ENCODE measurements around the gene ITGA5. TPM values are rescaled to one million over a fixed set of nuclear protein-coding genes. Genes with fewer than 3 reads are reported as not detected.

ITGA5 gene
- total RNA-seq, 1 donor from 2014 or later: 152 TPM

GRCh38 chr12:54459355-54459754, 40.3 kb upstream of the ITGA5 start:
- Mint-ChIP-seq H3K27ac (ENCODE audit: unreplicated experiment) (no peak overlapping the region), H3K4me3 (ENCODE audit: unreplicated experiment) (no peak overlapping the region), H3K4me1 (ENCODE audit: low read depth) (peaks cover 3% of the 10 kb centered on the region), H3K9me3 (ENCODE audit: low read depth) (no peaks in the 10 kb centered on the region), H3K36me3 (ENCODE audit: low read depth) (no peaks in the 10 kb centered on the region), H3K27me3 (ENCODE audit: low read depth) (peaks cover 67% of the 10 kb centered on the region)
- TF ChIP-seq CTCF (IDR thresholded peaks at IDR 0.05): no peak
- DNase-seq (ENCODE audit: low spot score): no peak

- Mint-ChIP-seq H3K4me1 (ENCODE audit: low read depth) (peaks cover 3% of the 10 kb centered on the region), H3K27ac (ENCODE audit: unreplicated experiment) (no peak overlapping the region), H3K27me3 (ENCODE audit: low read depth) (peaks cover 43% of the 10 kb centered on the region), H3K4me3 (ENCODE audit: unreplicated experiment) (no peak overlapping the region), H3K9me3 (ENCODE audit: low read depth) (no peaks in the 10 kb centered on the region), H3K36me3 (ENCODE audit: low read depth) (no peaks in the 10 kb centered on the region)
- DNase-seq (ENCODE audit: low spot score): no peak
- TF ChIP-seq CTCF (IDR thresholded peaks at IDR 0.05): no peak
Measured at GRCh38 chr12:54455760-54456469, 36.8 kb upstream of the ITGA5 start.

GRCh38 chr12:54452628-54453027, 33.6 kb upstream of the ITGA5 start:
- H3K27ac Mint-ChIP-seq (ENCODE audit: unreplicated experiment): no peak overlapping the region
- H3K27me3 Mint-ChIP-seq (ENCODE audit: low read depth): peaks cover 32% of the 10 kb centered on the region

GRCh38 chr12:54448344-54448743, 29.3 kb upstream of the ITGA5 start:
- no peak for TF ChIP-seq CTCF (IDR thresholded peaks at IDR 0.05)
- DNase-seq (ENCODE audit: low spot score): no peak
- Mint-ChIP-seq H3K27me3 (ENCODE audit: low read depth) (peaks cover 22% of the 10 kb centered on the region), H3K4me1 (ENCODE audit: low read depth) (no peaks in the 10 kb centered on the region), H3K27ac (ENCODE audit: unreplicated experiment) (no peak overlapping the region), H3K36me3 (ENCODE audit: low read depth) (no peaks in the 10 kb centered on the region), H3K9me3 (ENCODE audit: low read depth) (no peaks in the 10 kb centered on the region), H3K4me3 (ENCODE audit: unreplicated experiment) (no peak overlapping the region)

More at GRCh38 chr12:54452628-54453027, 33.6 kb upstream of the ITGA5 start:
- H3K4me3 Mint-ChIP-seq (ENCODE audit: unreplicated experiment): no peak overlapping the region
- no peak for DNase-seq (ENCODE audit: low spot score)
- no peaks in the 10 kb centered on the region for H3K36me3 Mint-ChIP-seq (ENCODE audit: low read depth)
- no peaks in the 10 kb centered on the region for H3K9me3 Mint-ChIP-seq (ENCODE audit: low read depth)
- TF ChIP-seq CTCF (IDR thresholded peaks at IDR 0.05): no peak
- H3K4me1 Mint-ChIP-seq (ENCODE audit: low read depth): no peaks in the 10 kb centered on the region

- TF ChIP-seq CTCF (IDR thresholded peaks at IDR 0.05): no peak
- Mint-ChIP-seq H3K9me3 (ENCODE audit: low read depth) (no peaks in the 10 kb centered on the region), H3K4me1 (ENCODE audit: low read depth) (no peaks in the 10 kb centered on the region), H3K27ac (ENCODE audit: unreplicated experiment) (no peak overlapping the region), H3K27me3 (ENCODE audit: low read depth) (peaks cover 22% of the 10 kb centered on the region), H3K36me3 (ENCODE audit: low read depth) (no peaks in the 10 kb centered on the region), H3K4me3 (ENCODE audit: unreplicated experiment) (no peak overlapping the region)
- no peak for DNase-seq (ENCODE audit: low spot score)
Measured at GRCh38 chr12:54447917-54448316, 28.9 kb upstream of the ITGA5 start.

Measured in chondrocyte (in vitro differentiated cells).